Fibroblast of lung (primary cell): ENCODE data around the gene SDK2. TPM values are rescaled to one million over a fixed set of nuclear protein-coding genes. Genes with fewer than 3 reads are reported as not detected.

ENCODE experiments used
- DNase-seq, 2 donors: peaks; one replicate each; pipeline versions ENCODE4 v3.0.0 to v3.0.0-alpha.2; 2010; ENCODE audit warnings: low read depth in 2 of 2
- H2AFZ ChIP-seq: 2 replicates; pipeline ENCODE4 v1.5.1; 2012; ENCODE audit warnings: low read length, control low read depth, inconsistent platforms
- H3K27ac ChIP-seq: 2 replicates; pipeline ENCODE4 v1.5.1; 2011; ENCODE audit warnings: low read length, control low read depth; ENCODE audit not compliant: insufficient read depth
- H3K27me3 ChIP-seq: 2 replicates; pipeline ENCODE4 v1.5.1; 2011; ENCODE audit warnings: mild to moderate bottlenecking, low read length; ENCODE audit not compliant: control insufficient read depth, insufficient read depth
- H3K36me3 ChIP-seq: 2 replicates; pipeline ENCODE4 v1.5.1; 2011; ENCODE audit warnings: low read length; ENCODE audit not compliant: control insufficient read depth, insufficient read depth
- H3K4me1 ChIP-seq: 2 replicates; pipeline ENCODE4 v1.5.1; 2011; ENCODE audit warnings: low read length; ENCODE audit not compliant: control insufficient read depth, insufficient read depth; ENCODE audit errors: extremely low read depth
- H3K4me2 ChIP-seq: 2 replicates; pipeline ENCODE4 v1.5.1; 2011; ENCODE audit warnings: low read length, control low read depth; ENCODE audit not compliant: insufficient read depth; ENCODE audit errors: extremely low read depth
- H3K4me3 ChIP-seq, 4 experiments: fragments of 200-600 bp in 1 of 4; sonication (generic) in 1 of 4; replicated peaks in 1 of 4; 2 replicates each; pipeline ENCODE4 v1.5.1; 2011 to 2016; ENCODE audit warnings: low read length in 4 of 4, low read depth in 3 of 4, mild to moderate bottlenecking in 3 of 4, control low read depth in 2 of 4, inconsistent platforms in 1 of 4, mixed read lengths in 1 of 4; ENCODE audit not compliant: insufficient read depth in 1 of 4; ENCODE audit errors: control extremely low read depth in 1 of 4
- H3K79me2 ChIP-seq: 2 replicates; pipeline ENCODE4 v1.5.1; 2012; ENCODE audit warnings: mild to moderate bottlenecking, low read length, inconsistent platforms; ENCODE audit not compliant: control insufficient read depth, insufficient read depth
- H3K9ac ChIP-seq: 2 replicates; pipeline ENCODE4 v1.5.1; 2011; ENCODE audit warnings: mild to moderate bottlenecking, low read length, control low read depth; ENCODE audit not compliant: insufficient read depth
- H3K9me3 ChIP-seq: 2 replicates; pipeline ENCODE4 v1.5.1; 2012; ENCODE audit warnings: low read depth, low read length; ENCODE audit not compliant: control insufficient read depth, insufficient read depth
- H4K20me1 ChIP-seq: 2 replicates; pipeline ENCODE4 v1.5.1; 2011; ENCODE audit warnings: low read length; ENCODE audit not compliant: control insufficient read depth, insufficient read depth; ENCODE audit errors: extremely low read depth
- EZH2 ChIP-seq: IDR thresholded peaks from 2 replicates; pipeline ENCODE4 v1.5.1; 2012; ENCODE audit warnings: low read length, control low read depth, mild to moderate bottlenecking; ENCODE audit errors: missing control alignments
- polyA plus RNA-seq, 2 donors: library from polyadenylated mRNA; depleted of rRNA in 1 of 2; stranded (reverse) in 1 of 2; unstranded in 1 of 2; fragments of >200 nt; gene quantifications; 2 replicates each; pipeline ENCODE4 v1.2.1, GENCODE V29; 2011 to 2012; ENCODE audit warnings: missing spikeins in 1 of 2
- total RNA-seq: library from RNA; depleted of rRNA; stranded (reverse); fragments of >200 nt; gene quantifications from 2 replicates; pipeline ENCODE4 v1.2.1, GENCODE V29; 2014
- TF ChIP-seq, protein P1 (sequence below), 2 donors: IDR thresholded peaks in 1 of 2; conservative IDR thresholded peaks in 1 of 2; 1 replicate in 1 of 2; 2 replicates in 1 of 2; pipeline ENCODE4 v1.5.1; 2011 to 2012; ENCODE audit warnings: low read length in 2 of 2, control low read depth in 1 of 2, inconsistent platforms in 1 of 2, low read depth in 1 of 2, mild to moderate bottlenecking in 1 of 2

The SDK2 gene
- total and polyA plus RNA-seq, 2 donors (not counting 1 experiment from before 2014, with no cell fraction given) = under 0.01 to 0.01 TPM

DNA sequence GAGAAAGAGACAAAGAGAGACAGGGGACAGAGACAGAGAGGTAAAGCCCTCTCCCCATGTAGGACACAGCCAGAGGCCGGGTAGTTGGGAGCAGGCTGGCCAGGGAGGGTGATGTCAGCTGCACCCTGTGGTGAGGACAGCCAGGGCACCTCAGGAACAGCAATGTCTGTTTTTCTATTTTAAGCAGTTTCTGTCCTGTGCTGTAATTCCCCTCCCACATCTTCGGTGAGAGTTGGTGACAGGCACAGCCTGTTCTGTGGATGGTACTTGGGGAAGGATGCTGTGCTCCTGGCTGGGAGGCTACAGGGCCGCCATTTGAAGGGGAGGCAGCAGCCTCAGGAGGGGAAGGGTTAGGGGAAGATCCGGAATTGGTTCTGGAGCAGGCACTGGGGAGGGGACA lies 163.5 kb downstream of the SDK2 start:
- no peak overlapping the region for H3K9ac ChIP-seq
- no peaks in the 10 kb centered on the region for H3K27me3 ChIP-seq
- no peak overlapping the region for H3K4me2 ChIP-seq
- H2AFZ ChIP-seq = no peak overlapping the region
- H3K36me3 ChIP-seq = no peaks in the 10 kb centered on the region
- DNase-seq = no peak
- H3K4me3 ChIP-seq = no peak overlapping the region
- H3K27ac ChIP-seq = no peak overlapping the region
- H3K4me1 ChIP-seq = no peaks in the 10 kb centered on the region
- H3K79me2 ChIP-seq = no peaks in the 10 kb centered on the region
- H4K20me1 ChIP-seq = no peaks in the 10 kb centered on the region
- TF ChIP-seq, protein P1, sequence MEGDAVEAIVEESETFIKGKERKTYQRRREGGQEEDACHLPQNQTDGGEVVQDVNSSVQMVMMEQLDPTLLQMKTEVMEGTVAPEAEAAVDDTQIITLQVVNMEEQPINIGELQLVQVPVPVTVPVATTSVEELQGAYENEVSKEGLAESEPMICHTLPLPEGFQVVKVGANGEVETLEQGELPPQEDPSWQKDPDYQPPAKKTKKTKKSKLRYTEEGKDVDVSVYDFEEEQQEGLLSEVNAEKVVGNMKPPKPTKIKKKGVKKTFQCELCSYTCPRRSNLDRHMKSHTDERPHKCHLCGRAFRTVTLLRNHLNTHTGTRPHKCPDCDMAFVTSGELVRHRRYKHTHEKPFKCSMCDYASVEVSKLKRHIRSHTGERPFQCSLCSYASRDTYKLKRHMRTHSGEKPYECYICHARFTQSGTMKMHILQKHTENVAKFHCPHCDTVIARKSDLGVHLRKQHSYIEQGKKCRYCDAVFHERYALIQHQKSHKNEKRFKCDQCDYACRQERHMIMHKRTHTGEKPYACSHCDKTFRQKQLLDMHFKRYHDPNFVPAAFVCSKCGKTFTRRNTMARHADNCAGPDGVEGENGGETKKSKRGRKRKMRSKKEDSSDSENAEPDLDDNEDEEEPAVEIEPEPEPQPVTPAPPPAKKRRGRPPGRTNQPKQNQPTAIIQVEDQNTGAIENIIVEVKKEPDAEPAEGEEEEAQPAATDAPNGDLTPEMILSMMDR (conservative IDR thresholded peaks at IDR 0.05 in 1 of 2, IDR thresholded peaks at IDR 0.05 in 1 of 2; ENCODE audit: low read depth in 1 of 2, low read length in 2 of 2) = no peak
- TF ChIP-seq EZH2 = no peak
- no peaks in the 10 kb centered on the region for H3K9me3 ChIP-seq

- Histone ChIP-seq H3K9ac (no peak overlapping the region), H3K27me3 (no peaks in the 10 kb centered on the region), H3K79me2 (no peaks in the 10 kb centered on the region), H3K4me3 (no peak overlapping the region), H3K36me3 (no peaks in the 10 kb centered on the region), H3K4me2 (no peak overlapping the region), H3K4me1 (no peaks in the 10 kb centered on the region), H3K27ac (no peak overlapping the region), H3K9me3 (no peaks in the 10 kb centered on the region), H2AFZ (no peak overlapping the region), H4K20me1 (no peaks in the 10 kb centered on the region)
- no peak for DNase-seq
- TF ChIP-seq, protein P1 (conservative IDR thresholded peaks at IDR 0.05 in 1 of 2, IDR thresholded peaks at IDR 0.05 in 1 of 2; ENCODE audit: low read depth in 1 of 2, low read length in 2 of 2) = no peak
- no peak for TF ChIP-seq EZH2
Observed at GRCh38 chr17:73478768-73479424, 165.3 kb downstream of the SDK2 start.

DNA sequence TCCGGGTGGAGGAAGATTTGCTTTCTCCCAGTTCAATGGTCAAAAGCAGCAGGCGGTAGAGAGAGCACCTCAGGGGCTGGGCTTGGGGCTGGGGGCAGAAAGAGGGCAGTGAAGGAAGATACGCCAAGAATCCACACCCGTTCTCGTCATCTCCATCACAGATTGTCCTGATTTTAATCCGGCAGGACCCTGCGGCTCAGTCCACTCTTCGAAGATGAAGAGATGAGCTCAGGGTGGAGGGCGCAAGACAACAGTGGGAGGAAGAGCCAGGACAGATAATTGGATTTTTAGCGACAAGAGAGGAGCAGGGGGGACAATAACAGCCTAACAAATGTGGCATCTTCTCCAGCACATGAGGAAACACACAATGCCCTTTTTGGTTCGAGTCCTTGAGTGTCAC lies 165.9 kb downstream of the SDK2 start:
- H3K9me3 ChIP-seq = no peaks in the 10 kb centered on the region
- no peak for DNase-seq
- H3K4me2 ChIP-seq = no peak overlapping the region
- no peak overlapping the region for H3K27ac ChIP-seq
- H2AFZ ChIP-seq = no peak overlapping the region
- H4K20me1 ChIP-seq = no peaks in the 10 kb centered on the region
- H3K27me3 ChIP-seq = no peaks in the 10 kb centered on the region
- no peaks in the 10 kb centered on the region for H3K4me1 ChIP-seq
- no peak overlapping the region for H3K9ac ChIP-seq
- H3K4me3 ChIP-seq = no peak overlapping the region
- TF ChIP-seq, protein P1 (conservative IDR thresholded peaks at IDR 0.05 in 1 of 2, IDR thresholded peaks at IDR 0.05 in 1 of 2; ENCODE audit: low read depth in 1 of 2, low read length in 2 of 2) = no peak
- no peak for TF ChIP-seq EZH2
- H3K36me3 ChIP-seq = no peaks in the 10 kb centered on the region
- H3K79me2 ChIP-seq = no peaks in the 10 kb centered on the region
